ENCODE data around the gene REEP5.

REEP5 gene

GRCh38 chr5:112880219-112880964 lies 41.6 kb downstream of the REEP5 start:
- no peak for DNase-seq (ENCODE audit: extremely low spot score)
- no peak for TF ChIP-seq CTCF (IDR thresholded peaks at IDR 0.05; ENCODE audit: control extremely low read depth, extremely low read depth, low read depth, missing control alignments)
- ChIA-PET CTCF (interaction anchor here (0.7 to 3.0 kb wide), 10 partner anchors 8 to 43 kb away, joined by 3 to 12 read pairs (median 4); partner anchors contain the start of gene SRP19), POLR2A (interaction anchor here (1.0 kb wide), 1 partner anchor 11 kb away, joined by 3 read pairs; no protein-coding TSS in a partner anchor)

GRCh38 chr5:112878760-112879159 lies 43.3 kb downstream of the REEP5 start:
- TF ChIP-seq CTCF (IDR thresholded peaks at IDR 0.05; ENCODE audit: control extremely low read depth, extremely low read depth, low read depth, missing control alignments) = no peak
- ChIA-PET CTCF (interaction anchor here (0.9 to 1.4 kb wide), 3 partner anchors 11 to 17 kb away, joined by 3 to 4 read pairs (median 3); no protein-coding TSS in a partner anchor), POLR2A (no interaction called here)
- DNase-seq (ENCODE audit: extremely low spot score) = peak; percentile 16

DNA sequence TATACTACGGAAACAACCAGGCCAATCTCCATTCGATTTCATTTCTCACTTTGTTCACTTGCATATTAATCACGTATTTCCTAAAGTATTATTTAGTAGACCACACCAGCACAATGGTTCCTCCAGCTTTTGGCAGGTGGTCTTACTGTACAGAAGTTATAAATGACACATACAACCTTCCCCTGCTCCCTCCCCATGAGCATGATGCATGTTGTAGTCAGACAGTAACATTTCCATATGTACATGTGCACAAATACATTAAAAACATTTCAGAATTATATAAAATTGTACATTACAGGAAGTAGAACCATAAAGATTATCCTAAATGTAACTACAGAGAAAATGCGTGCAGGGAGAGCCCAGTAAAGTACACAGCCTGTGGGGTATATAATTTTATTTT lies 43.9 kb downstream of the REEP5 start:
- TF ChIP-seq CTCF (IDR thresholded peaks at IDR 0.05; ENCODE audit: control extremely low read depth, extremely low read depth, low read depth, missing control alignments) = no peak
- no peak for DNase-seq (ENCODE audit: extremely low spot score)
- ChIA-PET CTCF (interaction anchor here (0.9 to 2.2 kb wide), 4 partner anchors 10 to 30 kb away, joined by 3 to 4 read pairs (median 4); no protein-coding TSS in a partner anchor), POLR2A (no interaction called here)

DNA sequence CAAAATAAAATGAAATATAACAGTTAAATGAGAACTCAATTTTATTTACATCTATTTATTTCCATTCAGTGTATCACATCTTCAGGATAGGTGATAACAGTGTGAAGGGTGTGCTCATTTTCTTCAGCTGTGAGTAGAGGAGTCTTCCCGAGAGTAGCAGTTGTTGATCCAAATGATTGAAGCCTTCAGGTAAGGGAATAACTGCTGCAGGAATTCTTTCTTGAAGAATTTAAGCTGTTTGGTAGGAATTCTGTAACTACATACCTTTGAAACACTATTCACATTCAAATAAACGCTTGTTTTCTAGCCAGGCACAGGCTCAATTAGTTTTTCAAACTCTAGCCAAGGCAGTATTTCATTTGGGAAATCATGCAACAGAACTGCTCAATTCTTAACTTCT lies 45.7 kb downstream of the REEP5 start:
- no peak for TF ChIP-seq CTCF (IDR thresholded peaks at IDR 0.05; ENCODE audit: control extremely low read depth, extremely low read depth, low read depth, missing control alignments)
- CTCF ChIA-PET = interaction anchor here (2.2 kb wide), 1 partner anchor 28 kb away, joined by 4 read pairs; no protein-coding TSS in a partner anchor
- POLR2A ChIA-PET = no interaction called here
- no peak for DNase-seq (ENCODE audit: extremely low spot score)

DNA sequence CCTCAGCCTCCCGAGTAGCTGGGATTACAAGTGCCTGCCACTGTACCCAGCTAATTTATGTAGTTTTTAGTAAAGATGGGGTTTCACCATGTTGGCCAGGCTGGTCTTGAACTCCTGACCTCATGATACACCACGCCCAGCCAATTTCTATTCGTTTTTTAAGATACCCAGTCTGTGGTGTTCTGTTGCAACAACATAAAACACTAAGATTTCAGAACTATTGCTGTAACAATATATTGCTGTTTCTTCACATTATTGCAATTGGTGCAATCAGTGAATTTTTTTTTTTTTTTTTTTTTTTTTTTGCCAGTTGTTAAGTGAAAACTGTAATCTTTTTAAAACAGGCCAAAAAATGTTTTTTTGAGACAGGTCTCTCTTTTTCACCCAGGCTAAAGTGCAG lies 51.1 kb downstream of the REEP5 start:
- ChIA-PET CTCF (interaction anchor here (1.3 kb wide), 1 partner anchor 13 kb away, joined by 3 read pairs; no protein-coding TSS in a partner anchor), POLR2A (no interaction called here)
- DNase-seq (ENCODE audit: extremely low spot score) = no peak
- TF ChIP-seq CTCF (IDR thresholded peaks at IDR 0.05; ENCODE audit: control extremely low read depth, extremely low read depth, low read depth, missing control alignments) = no peak

GRCh38 chr5:112869948-112870347 lies 52.1 kb downstream of the REEP5 start:
- ChIA-PET POLR2A (no interaction called here), CTCF (interaction anchor here (1.4 kb wide), 1 partner anchor 172 kb away, joined by 3 read pairs; no protein-coding TSS in a partner anchor)
- TF ChIP-seq CTCF (IDR thresholded peaks at IDR 0.05; ENCODE audit: control extremely low read depth, extremely low read depth, low read depth, missing control alignments) = no peak
- peak; percentile 23 for DNase-seq (ENCODE audit: extremely low spot score)

Measured in GM10248 (cell line).